SU-DHL-6 (cell line): ENCODE data around the gene KCNT2.

Source experiments
- CTCF ChIP-seq: fragments of 200-600 bp; sonication (generic); IDR thresholded peaks from one replicate; pipeline ENCODE4 v1.5.1; 2017; ENCODE audit warnings: antibody characterized with exemption, mild to moderate bottlenecking, low read length, moderate library complexity; ENCODE audit not compliant: insufficient read depth, poor library complexity, severe bottlenecking
- EZH2phosphoT487 ChIP-seq: fragments of 200-600 bp; sonication (generic), shearing (Covaris generic); conservative IDR thresholded peaks from 2 replicates; pipeline ENCODE4 v1.6.1; 2018; ENCODE audit warnings: mild to moderate bottlenecking, antibody characterized with exemption, low read length, moderate library complexity, mixed read lengths

GRCh38 chr1:196302981-196303380, 305.3 kb downstream of the KCNT2 start:
- TF ChIP-seq CTCF (no peak), EZH2phosphoT487 (no peak)
